GM19467 (cell line): ENCODE results near the gene SUSD4.
"Not testable (repeated sequence)": the region's sequence is repeated elsewhere in the genome, so short reads cannot be mapped to it uniquely, and the experiment has no call there.

Source experiments
- ATAC-seq: cut with Tn5 transposase; IDR thresholded peaks from one replicate; pipeline ENCODE4 v1.9.1; 2021; ENCODE audit warnings: mild to moderate bottlenecking, moderate library complexity; ENCODE audit not compliant: unreplicated experiment

SUSD4 gene

GRCh38 chr1:223257856-223258550 is 106.0 kb downstream of the SUSD4 start:
- no peak for ATAC-seq

- ATAC-seq: no peak
Observed at GRCh38 chr1:223256034-223256433, 107.9 kb downstream of the SUSD4 start.

GRCh38 chr1:223253916-223254315 is 110.1 kb downstream of the SUSD4 start:
- ATAC-seq: no peak

- ATAC-seq: not testable (repeated sequence)
Observed at GRCh38 chr1:223251387-223251786, 112.6 kb downstream of the SUSD4 start.

GRCh38 chr1:223250632-223251015 is 113.4 kb downstream of the SUSD4 start:
- no peak for ATAC-seq

- no peak for ATAC-seq
Observed at GRCh38 chr1:223249854-223250631, 113.9 kb downstream of the SUSD4 start.

GRCh38 chr1:223248770-223249140 is 115.2 kb downstream of the SUSD4 start:
- no peak for ATAC-seq

- no peak for ATAC-seq
Observed at GRCh38 chr1:223248001-223248769, 115.8 kb downstream of the SUSD4 start.

GRCh38 chr1:223246476-223247112 is 117.4 kb downstream of the SUSD4 start:
- no peak for ATAC-seq

- no peak for ATAC-seq
Observed at GRCh38 chr1:223245983-223246382, 118.0 kb downstream of the SUSD4 start.

GRCh38 chr1:223245411-223245810 is 118.6 kb downstream of the SUSD4 start:
- ATAC-seq: no peak

- no peak for ATAC-seq
Observed at GRCh38 chr1:223244366-223245103, 119.4 kb downstream of the SUSD4 start.

GRCh38 chr1:223243441-223244050 is 120.4 kb downstream of the SUSD4 start:
- no peak for ATAC-seq

GRCh38 chr1:223242971-223243370 is 121.0 kb downstream of the SUSD4 start:
- ATAC-seq: no peak

GRCh38 chr1:223242382-223242955 is 121.5 kb downstream of the SUSD4 start:
- no peak for ATAC-seq

GRCh38 chr1:223240122-223240521 is 123.9 kb downstream of the SUSD4 start:
- ATAC-seq: no peak

- no peak for ATAC-seq
Observed at GRCh38 chr1:223235091-223235490, 128.9 kb downstream of the SUSD4 start.

GRCh38 chr1:223234534-223234933 is 129.4 kb downstream of the SUSD4 start:
- ATAC-seq: no peak

GRCh38 chr1:223234170-223234514 is 129.8 kb downstream of the SUSD4 start:
- ATAC-seq: no peak
